Common myeloid progenitor, CD34-positive (primary cell): ENCODE data around the gene F10.

Source experiments
- CTCF ChIA-PET: fragments of 350-600 bp; sonication (Branson Sonifier 250); formaldehyde crosslinking; loops from one replicate; lab custom pipeline; 2021; ENCODE audit warnings: antibody characterized with exemption; lab: Charles Lee
- POLR2A ChIA-PET: fragments of 350-600 bp; sonication (Branson Sonifier 250); formaldehyde crosslinking; loops from one replicate; lab custom pipeline; 2021; ENCODE audit warnings: antibody characterized with exemption; lab: Charles Lee
- DNase-seq, 3 donors: peaks; one replicate each; pipeline versions ENCODE4 v3.0.0 to v3.0.0-alpha.2; 2013
- H3K27ac ChIP-seq, 2 experiments: 1 replicate in 1 of 2; 2 replicates in 1 of 2; pipeline ENCODE4 v1.7.0; 2013; ENCODE audit warnings: inconsistent platforms in 2 of 2, low read length in 2 of 2, mild to moderate bottlenecking in 2 of 2, low read depth in 1 of 2, moderate library complexity in 1 of 2; ENCODE audit not compliant: severe bottlenecking in 2 of 2, insufficient read depth in 1 of 2, poor library complexity in 1 of 2
- H3K27me3 ChIP-seq, 5 experiments: replicated peaks in 2 of 5; 1 replicate in 3 of 5; 2 replicates in 2 of 5; pipeline versions ENCODE4 v1.6.1 to v1.7.0; 2013; ENCODE audit warnings: low read length in 4 of 5, mild to moderate bottlenecking in 2 of 5, moderate library complexity in 2 of 5, inconsistent platforms in 1 of 5; ENCODE audit not compliant: insufficient read depth in 5 of 5, control insufficient read depth in 4 of 5
- H3K36me3 ChIP-seq, 4 experiments: 1 replicate in 2 of 4; 2 replicates in 2 of 4; pipeline versions ENCODE4 v1.6.1 to v1.7.0; 2013; ENCODE audit warnings: low read length in 3 of 4, control low read depth in 1 of 4, mild to moderate bottlenecking in 1 of 4; ENCODE audit not compliant: control insufficient read depth in 4 of 4, insufficient read depth in 4 of 4
- H3K4me1 ChIP-seq, 4 experiments: 1 replicate in 3 of 4; 2 replicates in 1 of 4; pipeline versions ENCODE4 v1.6.1 to v1.7.1; 2013; ENCODE audit warnings: low read length in 3 of 4, mild to moderate bottlenecking in 3 of 4, control low read depth in 1 of 4, inconsistent platforms in 1 of 4, moderate library complexity in 1 of 4; ENCODE audit not compliant: control insufficient read depth in 4 of 4, insufficient read depth in 4 of 4; ENCODE audit errors: control extremely low read depth in 1 of 4
- H3K4me3 ChIP-seq, 7 experiments: 1 replicate in 4 of 7; 2 replicates in 3 of 7; pipeline versions ENCODE4 v1.5.1 to v1.7.0; 2013; ENCODE audit warnings: mild to moderate bottlenecking in 7 of 7, low read length in 6 of 7, moderate library complexity in 6 of 7, inconsistent platforms in 2 of 7, low read depth in 2 of 7, control low read depth in 1 of 7; ENCODE audit not compliant: insufficient read depth in 4 of 7, control insufficient read depth in 1 of 7; ENCODE audit errors: extremely low read depth in 1 of 7
- H3K9me3 ChIP-seq, 5 experiments: 1 replicate in 4 of 5; 2 replicates in 1 of 5; pipeline versions ENCODE4 v1.6.1 to v1.7.1; 2013; ENCODE audit warnings: low read length in 4 of 5, mild to moderate bottlenecking in 2 of 5, inconsistent platforms in 1 of 5, low read depth in 1 of 5, moderate library complexity in 1 of 5; ENCODE audit not compliant: control insufficient read depth in 4 of 5, insufficient read depth in 2 of 5; ENCODE audit errors: control extremely low read depth in 1 of 5
- WGBS: methylation state at CpG from one replicate; pipeline ENCODE4 v1.1.5; 2013; ENCODE audit not compliant: insufficient coverage; 5-methylcytosine and 5-hydroxymethylcytosine counted together

Gene F10

GRCh38 chr13:113119166-113119821, 3.3 kb upstream of the F10 start:
- Histone ChIP-seq H3K27ac (no peak overlapping the region), H3K36me3 (no peaks in the 10 kb centered on the region), H3K27me3 (no peaks in the 10 kb centered on the region), H3K4me1 (no peaks in the 10 kb centered on the region), H3K4me3 (no peak overlapping the region), H3K9me3 (no peaks in the 10 kb centered on the region)
- POLR2A ChIA-PET = no interaction called here
- 97% methylated on average over 11 of the region's 16 CpGs for WGBS
- CTCF ChIA-PET = no interaction called here
- DNase-seq = no peak

- Histone ChIP-seq H3K27me3 (no peaks in the 10 kb centered on the region), H3K9me3 (no peaks in the 10 kb centered on the region), H3K36me3 (no peaks in the 10 kb centered on the region), H3K4me3 (no peak overlapping the region), H3K4me1 (no peaks in the 10 kb centered on the region), H3K27ac (no peak overlapping the region)
- DNase-seq = no peak
- WGBS = 95% methylated on average over 7 of the region's 7 CpGs
- POLR2A ChIA-PET = no interaction called here
- CTCF ChIA-PET = no interaction called here
Measured at GRCh38 chr13:113119822-113120189, 2.8 kb upstream of the F10 start.

- H3K4me3 ChIP-seq = no peak overlapping the region
- CTCF ChIA-PET = no interaction called here
- no peaks in the 10 kb centered on the region for H3K27me3 ChIP-seq
- no peak for DNase-seq
- H3K4me1 ChIP-seq = no peaks in the 10 kb centered on the region
- H3K27ac ChIP-seq = no peak overlapping the region
- H3K36me3 ChIP-seq = no peaks in the 10 kb centered on the region
- POLR2A ChIA-PET = no interaction called here
- no peaks in the 10 kb centered on the region for H3K9me3 ChIP-seq
- 92% methylated on average over 15 of the region's 19 CpGs for WGBS
Measured at GRCh38 chr13:113120300-113121182, 2.1 kb upstream of the F10 start.

- ChIA-PET CTCF (no interaction called here), POLR2A (no interaction called here)
- H3K27ac ChIP-seq = no peak overlapping the region
- no peak for DNase-seq
- WGBS = 99% methylated on average over 23 of the region's 24 CpGs
- H3K36me3 ChIP-seq = no peaks in the 10 kb centered on the region
- peaks cover 0 to 2% (median 0%) of the 10 kb centered on the region in 5 experiments for H3K27me3 ChIP-seq
- no peak overlapping the region for H3K4me3 ChIP-seq
- H3K4me1 ChIP-seq = no peaks in the 10 kb centered on the region
- no peaks in the 10 kb centered on the region for H3K9me3 ChIP-seq
Measured at GRCh38 chr13:113121183-113121927, 1.2 kb upstream of the F10 start.

GRCh38 chr13:113121928-113122471, 599 bp upstream of the F10 start:
- POLR2A ChIA-PET = no interaction called here
- WGBS = 89% methylated on average over 13 of the region's 16 CpGs
- no peaks in the 10 kb centered on the region for H3K36me3 ChIP-seq
- no peaks in the 10 kb centered on the region for H3K4me1 ChIP-seq
- no peak for DNase-seq
- H3K4me3 ChIP-seq = no peak overlapping the region
- peaks cover 0 to 3% (median 0%) of the 10 kb centered on the region in 5 experiments for H3K27me3 ChIP-seq
- H3K27ac ChIP-seq = no peak overlapping the region
- no peaks in the 10 kb centered on the region for H3K9me3 ChIP-seq
- CTCF ChIA-PET = no interaction called here

DNA sequence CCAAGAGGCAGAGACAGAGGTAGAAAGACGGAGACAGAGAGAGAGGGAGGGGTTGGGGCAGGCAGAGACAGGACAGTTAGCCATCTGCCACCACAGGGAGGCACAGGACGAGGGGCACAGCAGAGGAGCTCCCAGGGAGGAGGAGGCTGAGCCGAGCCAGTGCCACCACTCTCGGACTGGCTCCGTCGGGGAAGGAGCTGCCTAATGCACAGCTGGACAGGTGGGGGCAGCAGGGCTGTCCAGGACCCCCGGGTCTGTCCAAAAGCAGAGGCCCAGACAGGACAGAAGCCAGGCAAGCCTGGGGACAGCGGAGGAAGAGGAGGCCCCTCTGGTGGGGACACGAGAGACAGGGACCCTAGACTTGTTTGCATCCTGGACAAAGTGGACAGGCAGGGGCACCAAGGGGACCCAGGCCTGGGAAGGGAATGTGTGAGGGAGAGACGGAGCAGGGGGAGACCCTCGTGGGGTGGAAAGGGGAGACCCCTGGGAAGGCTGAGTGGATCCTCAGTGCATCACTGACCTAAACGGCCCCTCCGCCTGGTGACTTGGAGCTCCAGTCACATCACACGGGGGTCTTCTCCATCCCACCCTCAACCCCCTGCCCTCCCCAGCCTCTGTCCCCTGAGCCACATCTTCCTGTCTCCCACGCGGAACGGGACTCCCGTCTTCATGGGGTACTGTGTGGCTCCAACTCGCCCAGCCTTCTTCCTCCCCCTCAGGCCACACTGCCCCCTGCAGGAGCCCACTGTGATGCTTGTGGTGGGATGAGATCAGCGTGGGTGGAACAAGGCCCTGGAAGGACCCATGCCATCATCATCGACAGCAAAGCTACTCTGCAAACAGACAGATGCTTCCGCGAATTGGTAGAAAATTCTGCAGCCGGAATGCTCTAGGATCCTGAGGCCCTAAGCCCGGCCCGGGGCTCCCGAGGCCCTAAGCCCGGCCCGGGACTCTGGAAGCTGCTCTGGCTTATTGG, 915 bp downstream of the F10 start:
- H3K9me3 ChIP-seq = no peaks in the 10 kb centered on the region
- DNase-seq = peak in 2 of 3 donors; percentile 24 to 35
- no peak overlapping the region for H3K4me3 ChIP-seq
- 91% methylated on average over 23 of the region's 29 CpGs for WGBS
- H3K4me1 ChIP-seq = no peaks in the 10 kb centered on the region
- ChIA-PET CTCF (no interaction called here), POLR2A (no interaction called here)
- H3K27ac ChIP-seq = no peak overlapping the region
- H3K27me3 ChIP-seq = peaks cover 0 to 11% (median 0%) of the 10 kb centered on the region in 5 experiments
- H3K36me3 ChIP-seq = no peaks in the 10 kb centered on the region
